Measurements from ENCODE around the gene THTPA. TPM values are rescaled to one million over a fixed set of nuclear protein-coding genes. Genes with fewer than 3 reads are reported as not detected.
A peak's percentile ranks its signal among the peaks of the same experiment; 100 is the strongest.

Gene THTPA
- total and polyA plus RNA-seq, 7 experiments from 2014 or later = 16.4 to 26.7 (median 18.1) TPM

GRCh38 chr14:23601424-23601823, 45.4 kb downstream of the THTPA start:
- Histone ChIP-seq H3K9me3 (ENCODE audit: control insufficient read depth in 2 of 3, low read length in 3 of 3) (no peaks in the 10 kb centered on the region), H3K27me3 (ENCODE audit: control insufficient read depth in 2 of 2, insufficient read depth in 2 of 2, low read length in 2 of 2) (no peaks in the 10 kb centered on the region), H3K4me3 (ENCODE audit: low read length) (no peak overlapping the region), H3K27ac (ENCODE audit: low read depth, low read length) (no peak overlapping the region), H3K4me1 (ENCODE audit: control insufficient read depth in 2 of 2, insufficient read depth in 2 of 2, low read length in 2 of 2) (no peaks in the 10 kb centered on the region), H3K36me3 (ENCODE audit: control insufficient read depth in 2 of 3, insufficient read depth in 3 of 3, low read length in 3 of 3) (no peaks in the 10 kb centered on the region)
- H3K36me3 Mint-ChIP-seq = peaks cover 0 to 8% (median 4%) of the 10 kb centered on the region in 5 donors
- H3K9me3 Mint-ChIP-seq = peaks cover 0 to 15% (median 0%) of the 10 kb centered on the region in 11 donors
- ChIA-PET CTCF (no interaction called here), POLR2A (no interaction called here)
- H3K4me3 Mint-ChIP-seq = no peak overlapping the region
- peak overlapping the region in 1 of 9 donors; percentile 51 for H3K27ac Mint-ChIP-seq
- intact Hi-C loops (cut with micrococcal nuclease) = no loop called here
- DNase-seq = no peak
- H3K27me3 Mint-ChIP-seq = peaks cover 0 to 4% (median 0%) of the 10 kb centered on the region in 5 donors
- peaks cover 0 to 8% (median 5%) of the 10 kb centered on the region in 7 donors for H3K4me1 Mint-ChIP-seq
- no peak for ATAC-seq

DNA sequence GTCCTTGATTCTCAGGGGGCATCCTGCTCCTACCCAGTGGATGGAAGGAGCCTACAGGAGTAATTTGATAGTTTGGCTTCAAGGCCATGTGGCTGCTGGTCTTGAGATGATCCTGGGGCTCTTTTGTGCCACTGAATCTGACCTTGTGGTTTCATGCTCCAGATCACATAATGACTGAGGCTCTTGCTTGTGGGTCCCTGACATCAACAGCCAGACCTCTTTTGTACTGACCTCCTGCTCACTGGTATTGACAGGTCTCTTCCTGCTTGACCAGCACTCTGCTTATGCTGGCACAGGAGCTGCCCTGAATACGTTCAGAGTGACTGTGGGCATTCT, 45.7 kb downstream of the THTPA start:
- Histone ChIP-seq H3K4me3 (ENCODE audit: low read length) (no peak overlapping the region), H3K27ac (ENCODE audit: low read depth, low read length) (no peak overlapping the region), H3K27me3 (ENCODE audit: control insufficient read depth in 2 of 2, insufficient read depth in 2 of 2, low read length in 2 of 2) (no peaks in the 10 kb centered on the region), H3K4me1 (ENCODE audit: control insufficient read depth in 2 of 2, insufficient read depth in 2 of 2, low read length in 2 of 2) (no peaks in the 10 kb centered on the region), H3K9me3 (ENCODE audit: control insufficient read depth in 2 of 3, low read length in 3 of 3) (no peaks in the 10 kb centered on the region), H3K36me3 (ENCODE audit: control insufficient read depth in 2 of 3, insufficient read depth in 3 of 3, low read length in 3 of 3) (no peaks in the 10 kb centered on the region)
- CTCF ChIA-PET = no interaction called here
- intact Hi-C loops (cut with micrococcal nuclease) = no loop called here
- H3K9me3 Mint-ChIP-seq = peaks cover 0 to 15% (median 0%) of the 10 kb centered on the region in 11 donors
- POLR2A ChIA-PET = no interaction called here
- DNase-seq (no peak), ATAC-seq (no peak)
- peaks cover 0 to 4% (median 0%) of the 10 kb centered on the region in 5 donors for H3K27me3 Mint-ChIP-seq
- no peak overlapping the region for H3K27ac Mint-ChIP-seq
- H3K4me1 Mint-ChIP-seq = peaks cover 0 to 10% (median 5%) of the 10 kb centered on the region in 7 donors
- no peak overlapping the region for H3K4me3 Mint-ChIP-seq
- peaks cover 0 to 8% (median 4%) of the 10 kb centered on the region in 5 donors for H3K36me3 Mint-ChIP-seq

DNA sequence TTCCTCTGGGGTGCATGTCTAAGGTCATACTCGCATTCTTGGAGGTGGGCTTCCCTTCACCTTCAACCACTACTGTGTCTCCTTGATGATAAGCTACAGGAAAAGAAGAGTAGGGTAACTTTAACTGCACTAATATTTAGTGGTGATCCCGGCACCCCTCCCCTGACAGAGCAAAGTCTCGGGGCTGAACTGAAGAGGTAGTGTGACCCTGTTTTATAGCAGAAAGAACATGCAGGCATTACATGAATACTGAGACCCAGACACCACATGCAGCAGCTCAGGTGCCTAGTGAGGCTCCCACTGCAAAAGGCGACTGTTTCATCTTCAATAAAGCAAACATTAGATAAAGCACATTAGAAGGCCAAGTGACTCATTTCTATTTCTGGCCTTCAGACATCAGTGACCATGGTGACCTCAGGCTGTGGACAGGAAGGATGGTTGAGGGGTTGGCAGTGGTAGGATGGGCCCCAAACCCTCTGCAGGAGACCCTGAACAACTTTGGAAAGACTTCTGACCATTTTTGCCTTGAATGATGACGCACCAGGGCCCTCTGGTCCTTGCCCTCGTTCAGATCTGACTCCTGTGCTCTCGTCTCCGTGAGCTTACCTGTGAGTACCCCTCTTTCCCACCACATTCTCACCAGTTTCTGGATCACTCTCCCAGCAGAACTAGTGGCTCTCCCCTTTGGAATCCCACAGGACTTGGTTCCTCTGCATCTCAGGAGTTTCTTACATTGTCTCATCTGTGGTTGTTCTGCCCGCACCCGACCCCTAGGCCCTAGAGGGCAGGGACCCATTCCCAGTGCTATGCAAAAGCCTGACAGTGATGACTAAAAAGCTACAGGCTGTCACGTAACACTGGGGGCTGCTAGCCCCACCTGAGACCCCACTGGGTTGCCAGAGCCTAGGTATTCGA, 46.4 kb downstream of the THTPA start:
- Mint-ChIP-seq H3K9me3 (peaks cover 0 to 15% (median 0%) of the 10 kb centered on the region in 11 donors), H3K4me3 (no peak overlapping the region), H3K27me3 (peaks cover 0 to 4% (median 0%) of the 10 kb centered on the region in 5 donors), H3K36me3 (peaks cover 0 to 11% (median 4%) of the 10 kb centered on the region in 5 donors), H3K4me1 (peaks cover 0 to 10% (median 5%) of the 10 kb centered on the region in 7 donors), H3K27ac (no peak overlapping the region)
- Histone ChIP-seq H3K4me3 (ENCODE audit: low read length) (no peak overlapping the region), H3K36me3 (ENCODE audit: control insufficient read depth in 2 of 3, insufficient read depth in 3 of 3, low read length in 3 of 3) (no peaks in the 10 kb centered on the region), H3K27ac (ENCODE audit: low read depth, low read length) (no peak overlapping the region), H3K27me3 (ENCODE audit: control insufficient read depth in 2 of 2, insufficient read depth in 2 of 2, low read length in 2 of 2) (no peaks in the 10 kb centered on the region), H3K9me3 (ENCODE audit: control insufficient read depth in 2 of 3, low read length in 3 of 3) (no peaks in the 10 kb centered on the region), H3K4me1 (ENCODE audit: control insufficient read depth in 2 of 2, insufficient read depth in 2 of 2, low read length in 2 of 2) (no peaks in the 10 kb centered on the region)
- CTCF ChIA-PET = no interaction called here
- intact Hi-C loops (cut with micrococcal nuclease) = no loop called here
- DNase-seq = no peak
- no peak for ATAC-seq
- POLR2A ChIA-PET = no interaction called here

DNA sequence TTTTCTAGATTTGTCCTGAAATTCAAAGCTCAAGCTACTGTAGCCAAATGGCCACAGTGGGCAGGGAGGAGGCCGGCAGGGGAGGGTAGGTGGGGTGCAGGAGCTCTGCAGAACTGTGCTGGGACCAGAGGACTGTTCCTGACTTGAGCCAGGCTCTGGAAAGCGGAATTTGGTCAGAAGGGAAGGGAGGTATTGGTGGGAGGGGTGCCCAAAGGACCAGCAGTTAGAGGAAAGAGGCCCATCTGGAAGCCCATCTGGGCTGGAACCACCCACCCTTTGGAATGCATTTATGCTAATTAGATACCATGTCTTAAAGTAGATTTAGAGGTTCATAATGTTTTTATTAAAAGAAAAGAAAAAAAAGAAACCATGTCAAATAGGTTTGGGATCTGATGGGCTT, 47.0 kb downstream of the THTPA start:
- Histone ChIP-seq H3K9me3 (ENCODE audit: control insufficient read depth in 2 of 3, low read length in 3 of 3) (no peaks in the 10 kb centered on the region), H3K4me1 (ENCODE audit: control insufficient read depth in 2 of 2, insufficient read depth in 2 of 2, low read length in 2 of 2) (no peaks in the 10 kb centered on the region), H3K27ac (ENCODE audit: low read depth, low read length) (no peak overlapping the region), H3K27me3 (ENCODE audit: control insufficient read depth in 2 of 2, insufficient read depth in 2 of 2, low read length in 2 of 2) (no peaks in the 10 kb centered on the region), H3K4me3 (ENCODE audit: low read length) (no peak overlapping the region), H3K36me3 (ENCODE audit: control insufficient read depth in 2 of 3, insufficient read depth in 3 of 3, low read length in 3 of 3) (no peaks in the 10 kb centered on the region)
- DNase-seq (no peak), ATAC-seq (no peak)
- peaks cover 0 to 12% (median 4%) of the 10 kb centered on the region in 5 donors for H3K36me3 Mint-ChIP-seq
- no peak overlapping the region for H3K4me3 Mint-ChIP-seq
- POLR2A ChIA-PET = no interaction called here
- CTCF ChIA-PET = no interaction called here
- peaks cover 0 to 10% (median 5%) of the 10 kb centered on the region in 7 donors for H3K4me1 Mint-ChIP-seq
- no peak overlapping the region for H3K27ac Mint-ChIP-seq
- H3K27me3 Mint-ChIP-seq = peaks cover 0 to 4% (median 0%) of the 10 kb centered on the region in 5 donors
- intact Hi-C loops (cut with micrococcal nuclease) = no loop called here
- H3K9me3 Mint-ChIP-seq = peaks cover 0 to 15% (median 0%) of the 10 kb centered on the region in 11 donors

GRCh38 chr14:23604148-23604547, 48.1 kb downstream of the THTPA start:
- Mint-ChIP-seq H3K9me3 (peaks cover 0 to 12% (median 5%) of the 10 kb centered on the region in 11 donors), H3K4me3 (no peak overlapping the region), H3K27ac (no peak overlapping the region), H3K27me3 (peaks cover 0 to 4% (median 0%) of the 10 kb centered on the region in 5 donors), H3K4me1 (peaks cover 6 to 16% (median 11%) of the 10 kb centered on the region in 7 donors), H3K36me3 (peaks cover 5 to 18% (median 9%) of the 10 kb centered on the region in 5 donors)
- intact Hi-C loops (cut with micrococcal nuclease) = no loop called here
- Histone ChIP-seq H3K27ac (ENCODE audit: low read depth, low read length) (no peak overlapping the region), H3K4me3 (ENCODE audit: low read length) (no peak overlapping the region), H3K4me1 (ENCODE audit: control insufficient read depth in 2 of 2, insufficient read depth in 2 of 2, low read length in 2 of 2) (peaks cover 0 to 4% of the 10 kb centered on the region in 2 donors), H3K27me3 (ENCODE audit: control insufficient read depth in 2 of 2, insufficient read depth in 2 of 2, low read length in 2 of 2) (no peaks in the 10 kb centered on the region), H3K36me3 (ENCODE audit: control insufficient read depth in 2 of 3, insufficient read depth in 3 of 3, low read length in 3 of 3) (no peaks in the 10 kb centered on the region), H3K9me3 (ENCODE audit: control insufficient read depth in 2 of 3, low read length in 3 of 3) (no peaks in the 10 kb centered on the region)
- DNase-seq (no peak), ATAC-seq (no peak)
- ChIA-PET CTCF (no interaction called here), POLR2A (no interaction called here)

- POLR2A ChIA-PET = interaction anchor here (0.6 kb wide), 1 partner anchor 293 kb away, joined by 3 read pairs; no protein-coding TSS in a partner anchor
- H3K9me3 Mint-ChIP-seq = peaks cover 0 to 10% (median 6%) of the 10 kb centered on the region in 11 donors
- H3K27ac Mint-ChIP-seq = no peak overlapping the region
- H3K4me1 Mint-ChIP-seq = peaks cover 7 to 20% (median 17%) of the 10 kb centered on the region in 7 donors
- DNase-seq (no peak), ATAC-seq (no peak)
- H3K9me3 ChIP-seq (ENCODE audit: control insufficient read depth in 2 of 3, low read length in 3 of 3) = no peaks in the 10 kb centered on the region
- H3K4me3 ChIP-seq (ENCODE audit: low read length) = no peak overlapping the region
- no peak overlapping the region for H3K27ac ChIP-seq (ENCODE audit: low read depth, low read length)
- peaks cover 0 to 4% (median 0%) of the 10 kb centered on the region in 5 donors for H3K27me3 Mint-ChIP-seq
- no peaks in the 10 kb centered on the region for H3K36me3 ChIP-seq (ENCODE audit: control insufficient read depth in 2 of 3, insufficient read depth in 3 of 3, low read length in 3 of 3)
- H3K4me1 ChIP-seq (ENCODE audit: control insufficient read depth in 2 of 2, insufficient read depth in 2 of 2, low read length in 2 of 2) = peaks cover 3 to 10% of the 10 kb centered on the region in 2 donors
- CTCF ChIA-PET = no interaction called here
- peaks cover 5 to 18% (median 7%) of the 10 kb centered on the region in 5 donors for H3K36me3 Mint-ChIP-seq
- intact Hi-C loops (cut with micrococcal nuclease) = no loop called here
- H3K27me3 ChIP-seq (ENCODE audit: control insufficient read depth in 2 of 2, insufficient read depth in 2 of 2, low read length in 2 of 2) = no peaks in the 10 kb centered on the region
- no peak overlapping the region for H3K4me3 Mint-ChIP-seq
Observed at GRCh38 chr14:23604675-23605170, 48.7 kb downstream of the THTPA start.
